IMR-90 (cell line): ENCODE data around the gene PSRC1. TPM values are rescaled to one million over a fixed set of nuclear protein-coding genes. Genes with fewer than 3 reads are reported as not detected.

Experiments used
- ATAC-seq: fragments of 200-7000 bp; cut with Tn5 transposase; 2 replicates; pipeline ENCODE4 v1.9.1; 2020; ENCODE audit warnings: low read depth, mild to moderate bottlenecking, moderate library complexity
- BruUV-seq: library from RNA; stranded (reverse); fragments of 400-500 nt; replicated peaks from 2 replicates; lab custom pipeline; 2021; lab: Mats Ljungman, UMichigan
- CTCF ChIA-PET: fragments of 300-600 bp; formaldehyde crosslinking; extraction: SDS; loops from one replicate; lab custom pipeline; 2021; ENCODE audit warnings: antibody characterized with exemption; lab: Yijun Ruan, JAX
- POLR2A ChIA-PET: fragments of 300-600 bp; sonication (Branson Sonifier 250); formaldehyde crosslinking; loops from one replicate; lab custom pipeline; 2022; ENCODE audit warnings: antibody characterized with exemption; ENCODE audit not compliant: unreplicated experiment; lab: Charles Lee
- DNase-seq: peaks from one replicate; pipeline ENCODE4 v3.0.0; 2013
- H2AFZ ChIP-seq: replicated peaks from 2 replicates; pipeline ENCODE3; 2013; ENCODE audit warnings: low read length, mild to moderate bottlenecking; ENCODE audit not compliant: poor library complexity
- H2AK5ac ChIP-seq: 2 replicates; pipeline ENCODE4 v1.6.1; 2013; ENCODE audit warnings: low read depth, low read length, inconsistent platforms
- H2AK9ac ChIP-seq: replicated peaks from 2 replicates; pipeline ENCODE3; 2013; ENCODE audit warnings: mild to moderate bottlenecking, low read depth, low read length, moderate library complexity; ENCODE audit not compliant: poor library complexity
- H2BK120ac ChIP-seq: 2 replicates; pipeline ENCODE4 v1.6.1; 2013; ENCODE audit warnings: low read depth, low read length, inconsistent platforms
- H2BK15ac ChIP-seq: 3 replicates; pipeline ENCODE4 v1.6.1; 2013; ENCODE audit warnings: low read depth, low read length, inconsistent platforms
- H2BK20ac ChIP-seq: 2 replicates; pipeline ENCODE4 v1.6.1; 2013; ENCODE audit warnings: low read depth, mild to moderate bottlenecking, inconsistent platforms, low read length, moderate library complexity
- H2BK5ac ChIP-seq: 2 replicates; pipeline ENCODE4 v1.6.1; 2013; ENCODE audit warnings: mild to moderate bottlenecking, low read depth, low read length, inconsistent platforms; ENCODE audit not compliant: poor library complexity, severe bottlenecking
- H3K14ac ChIP-seq: replicated peaks from 2 replicates; pipeline ENCODE4 v1.6.1; 2013; ENCODE audit warnings: low read depth, low read length, inconsistent platforms
- H3K18ac ChIP-seq: 2 replicates; pipeline ENCODE4 v1.6.1; 2013; ENCODE audit warnings: low read depth, low read length, control low read depth
- H3K23ac ChIP-seq: 2 replicates; pipeline ENCODE4 v1.6.1; 2013; ENCODE audit warnings: low read depth, low read length, inconsistent platforms
- H3K27ac ChIP-seq: 2 replicates; pipeline ENCODE4 v1.5.1; 2013; ENCODE audit warnings: mild to moderate bottlenecking, control low read depth, low read length; ENCODE audit not compliant: insufficient read depth
- H3K27me3 ChIP-seq: 2 replicates; pipeline ENCODE4 v1.6.1; 2013; ENCODE audit warnings: low read length; ENCODE audit not compliant: control insufficient read depth, insufficient read depth
- H3K36me3 ChIP-seq: 2 replicates; pipeline ENCODE4 v1.6.1; 2013; ENCODE audit warnings: low read length, mixed read lengths; ENCODE audit not compliant: control insufficient read depth, insufficient read depth
- H3K4ac ChIP-seq: 2 replicates; pipeline ENCODE4 v1.6.1; 2013; ENCODE audit warnings: low read depth, low read length, inconsistent platforms
- H3K4me1 ChIP-seq: 2 replicates; pipeline ENCODE4 v1.6.1; 2013; ENCODE audit warnings: low read length, mixed read lengths; ENCODE audit not compliant: control insufficient read depth, insufficient read depth
- H3K4me2 ChIP-seq: 2 replicates; pipeline ENCODE4 v1.6.1; 2013; ENCODE audit warnings: low read depth, mild to moderate bottlenecking, control low read depth, low read length, moderate library complexity
- H3K4me3 ChIP-seq: 2 replicates; pipeline ENCODE4 v1.5.1; 2013; ENCODE audit warnings: low read depth, mild to moderate bottlenecking, control low read depth, low read length, moderate library complexity; ENCODE audit not compliant: insufficient read depth
- H3K56ac ChIP-seq: 2 replicates; pipeline ENCODE4 v1.6.1; 2013; ENCODE audit warnings: low read length, inconsistent platforms; ENCODE audit not compliant: insufficient read depth; ENCODE audit errors: extremely low read depth
- H3K79me1 ChIP-seq, 2 experiments: 2 replicates each; pipeline ENCODE4 v1.6.1; 2013; ENCODE audit warnings: low read length in 2 of 2, inconsistent platforms in 1 of 2, low read depth in 1 of 2
- H3K9ac ChIP-seq: 2 replicates; pipeline ENCODE4 v1.6.1; 2013; ENCODE audit warnings: low read depth, low read length, control low read depth
- H3K9me1 ChIP-seq: 2 replicates; pipeline ENCODE4 v1.6.1; 2013; ENCODE audit warnings: low read length, inconsistent platforms; ENCODE audit not compliant: insufficient read depth
- H3K9me3 ChIP-seq: 2 replicates; pipeline ENCODE4 v1.6.1; 2013; ENCODE audit warnings: low read length; ENCODE audit not compliant: control insufficient read depth, insufficient read depth
- H4K20me1 ChIP-seq: 2 replicates; pipeline ENCODE4 v1.6.1; 2013; ENCODE audit warnings: low read length, inconsistent platforms; ENCODE audit not compliant: insufficient read depth
- H4K5ac ChIP-seq: 2 replicates; pipeline ENCODE4 v1.6.1; 2013; ENCODE audit warnings: mild to moderate bottlenecking, low read depth, low read length, control low read depth
- H4K8ac ChIP-seq, 2 experiments: 2 replicates each; pipeline ENCODE4 v1.6.1; 2013; ENCODE audit warnings: low read depth in 2 of 2, low read length in 2 of 2, control low read depth in 1 of 2, inconsistent platforms in 1 of 2
- H4K91ac ChIP-seq: 2 replicates; pipeline ENCODE4 v1.6.1; 2013; ENCODE audit warnings: low read depth, low read length, inconsistent platforms; ENCODE audit not compliant: insufficient read depth
- BHLHE40 ChIP-seq: fragments of 150-350 bp; IDR thresholded peaks from 2 replicates; pipeline ENCODE4 v1.6.1; 2016; ENCODE audit warnings: mild to moderate bottlenecking, low read depth, low read length
- CEBPB ChIP-seq: IDR thresholded peaks from 2 replicates; pipeline ENCODE4 v1.6.1; 2012; ENCODE audit warnings: low read depth, low read length, improper control_type of control experiment
- FOS ChIP-seq: fragments of 150-350 bp; IDR thresholded peaks from 2 replicates; pipeline ENCODE4 v1.6.1; 2016; ENCODE audit warnings: low read depth, low read length
- MAFK ChIP-seq: IDR thresholded peaks from 2 replicates; pipeline ENCODE4 v1.6.1; 2012; ENCODE audit warnings: low read depth, low read length, improper control_type of control experiment
- MAZ ChIP-seq: IDR thresholded peaks from 2 replicates; pipeline ENCODE4 v1.6.1; 2012; ENCODE audit warnings: low read depth, mild to moderate bottlenecking, low read length, improper control_type of control experiment, moderate library complexity, borderline replicate concordance
- MXI1 ChIP-seq: IDR thresholded peaks from 2 replicates; pipeline ENCODE4 v1.6.1; 2012; ENCODE audit warnings: low read depth, mild to moderate bottlenecking, low read length, moderate library complexity, borderline replicate concordance
- NFE2L2 ChIP-seq: fragments of 150-350 bp; IDR thresholded peaks from 2 replicates; pipeline ENCODE4 v1.6.1; 2016; ENCODE audit warnings: low read depth, mild to moderate bottlenecking, low read length
- POLR2A ChIP-seq: IDR thresholded peaks from 2 replicates; pipeline ENCODE4 v1.6.1; 2012; ENCODE audit warnings: mild to moderate bottlenecking, low read depth, low read length
- RAD21 ChIP-seq: IDR thresholded peaks from 2 replicates; pipeline ENCODE4 v1.6.1; 2012; ENCODE audit warnings: low read length, improper control_type of control experiment
- RCOR1 ChIP-seq: IDR thresholded peaks from 2 replicates; pipeline ENCODE4 v1.6.1; 2012; ENCODE audit warnings: mild to moderate bottlenecking, low read length, improper control_type of control experiment; ENCODE audit not compliant: insufficient replicate concordance
- RFX5 ChIP-seq: IDR thresholded peaks from 2 replicates; pipeline ENCODE4 v1.8.0; 2012; ENCODE audit warnings: low read depth, mild to moderate bottlenecking, low read length, moderate library complexity
- SMC3 ChIP-seq: fragments of 150-350 bp; IDR thresholded peaks from 2 replicates; pipeline ENCODE4 v1.6.1; 2016; ENCODE audit warnings: low read depth, mild to moderate bottlenecking, antibody characterized with exemption, low read length, moderate library complexity
- WGBS, 2 experiments: methylation state at CpG; one replicate each; pipeline versions ENCODE4 v1.1.5 to v1.1.7; 2013; ENCODE audit warnings: missing lambda C conversion rate in 2 of 2; ENCODE audit not compliant: insufficient read length in 1 of 2; ENCODE audit errors: extremely low coverage in 2 of 2; 5-methylcytosine and 5-hydroxymethylcytosine counted together
- dilution Hi-C: fragments of 300-500 bp; cut with HindIII; formaldehyde crosslinking; loops from one replicate; pipeline ENCODE4 v1.14.3; 2018; ENCODE audit warnings: low sequenced_read_pairs; ENCODE audit not compliant: unreplicated experiment
- in situ Hi-C: fragments of 300-500 bp; cut with MboI; formaldehyde crosslinking; loops from 3 replicates; pipeline ENCODE4 v1.14.3; 2019; ENCODE audit warnings: low sequenced_read_pairs, inconsistent platforms, mixed read lengths
- intact Hi-C: fragments of 100-400 bp; cut with micrococcal nuclease; formaldehyde crosslinking; loops from 2 replicates; pipeline ENCODE4 v1.10.0; 2022
- polyA plus RNA-seq, 3 experiments: library from polyadenylated mRNA; depleted of rRNA; stranded (reverse); fragments of >200 nt; gene quantifications; 2 replicates each; pipeline ENCODE4 v1.2.3, GENCODE V29; 2012; ENCODE audit warnings: low replicate concordance in 1 of 3
- total RNA-seq: library from RNA; depleted of rRNA; stranded (reverse); fragments of >200 nt; gene quantifications from 2 replicates; pipeline ENCODE4 v1.2.3, GENCODE V29; 2012
- TF ChIP-seq, protein P1 (sequence below): fragments of 150-350 bp; IDR thresholded peaks from 2 replicates; pipeline ENCODE4 v1.6.1; 2016; ENCODE audit warnings: low read depth, mild to moderate bottlenecking, low read length, moderate library complexity, borderline replicate concordance
- TF ChIP-seq, protein P2 (sequence below): conservative IDR thresholded peaks from 2 replicates; pipeline ENCODE4 v1.5.1; 2012; ENCODE audit warnings: mild to moderate bottlenecking, low read depth, low read length, improper control_type of control experiment
- TF ChIP-seq, protein P3 (sequence below): fragments of 150-350 bp; IDR thresholded peaks from 2 replicates; pipeline ENCODE4 v1.6.1; 2017; ENCODE audit warnings: mild to moderate bottlenecking, antibody characterized with exemption, low read length, low read depth

Gene PSRC1
- total and polyA plus RNA-seq, 2 of the 4 experiments (the other 2 are of a cell fraction): 34.6 to 40.3 TPM

DNA sequence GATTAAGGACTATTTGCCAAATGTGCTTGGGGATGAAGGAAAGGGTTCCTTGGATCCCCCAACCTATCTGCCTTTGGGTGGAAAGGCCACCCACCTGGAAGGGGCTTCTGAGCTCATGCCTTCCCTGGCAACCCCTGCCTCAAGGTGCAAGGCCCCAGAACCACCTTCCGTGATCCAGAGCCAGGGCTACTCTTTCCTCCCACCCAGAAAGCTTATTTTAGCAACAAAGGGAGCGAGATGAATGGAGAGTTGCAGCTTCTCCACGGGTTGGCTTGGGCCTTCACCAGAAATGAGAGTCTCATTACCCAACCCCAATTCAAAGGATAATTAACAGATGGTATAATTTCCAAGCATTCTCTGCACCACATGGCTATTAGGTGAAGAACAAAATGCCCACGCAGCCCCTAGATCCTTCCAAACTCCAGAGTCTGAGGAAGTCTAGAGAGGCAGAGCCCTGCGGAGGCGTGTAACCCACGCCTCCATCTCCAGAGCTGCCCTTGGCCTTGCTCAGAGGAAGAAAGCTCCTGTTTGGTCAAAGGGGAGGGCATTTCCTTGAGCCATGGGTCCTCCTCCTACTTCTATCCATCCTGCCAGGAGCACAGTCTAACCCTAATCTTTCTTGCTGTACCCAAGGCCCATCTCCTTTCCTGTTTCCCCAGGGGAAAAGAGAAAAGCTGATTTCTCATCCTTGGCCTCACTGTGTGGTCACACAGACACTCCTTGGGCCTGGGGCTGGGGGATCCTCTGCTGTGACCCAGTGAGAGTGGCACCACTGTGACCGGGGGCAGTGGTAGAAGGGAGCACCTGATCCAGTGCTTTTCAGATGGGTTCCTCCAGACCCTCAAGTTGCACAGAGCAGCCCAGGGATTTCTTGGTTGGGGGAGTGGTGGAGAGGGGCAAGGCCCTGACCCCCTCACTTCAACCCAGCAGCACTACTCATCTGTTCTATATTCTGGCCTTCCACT, 35.3 kb downstream of the PSRC1 start:
- ChIA-PET POLR2A (no interaction called here), CTCF (no interaction called here)
- Histone ChIP-seq H4K20me1 (no peaks in the 10 kb centered on the region), H2BK5ac (no peak overlapping the region), H3K23ac (no peak overlapping the region), H2BK20ac (no peak overlapping the region), H4K5ac (no peak overlapping the region), H3K9me3 (no peaks in the 10 kb centered on the region), H3K27me3 (no peaks in the 10 kb centered on the region), H3K36me3 (no peaks in the 10 kb centered on the region), H3K56ac (no peak overlapping the region), H3K4ac (no peak overlapping the region), H3K14ac (no peak overlapping the region), H3K79me1 (no peaks in the 10 kb centered on the region), H3K18ac (no peak overlapping the region), H3K9me1 (no peaks in the 10 kb centered on the region; the same call in 1 of the 2 replicates), H3K4me1 (peaks cover 8% of the 10 kb centered on the region), H3K4me2 (no peak overlapping the region), H3K27ac (no peak overlapping the region), H4K8ac (no peak overlapping the region), H2AK9ac (peak overlapping the region; percentile 58), H2BK120ac (no peak overlapping the region), H3K4me3 (no peak overlapping the region), H2AK5ac (no peak overlapping the region), H2AFZ (no peak overlapping the region), H3K9ac (no peak overlapping the region), H2BK15ac (no peak overlapping the region), H4K91ac (no peak overlapping the region)
- ATAC-seq: no peak
- in situ Hi-C loops: no loop called here
- no peak for DNase-seq
- dilution Hi-C loops: no loop called here
- BruUV-seq: no TSS peak
- intact Hi-C loops: no loop called here
- WGBS, 2 experiments: no CpG with 5 or more reads among the region's 8 CpGs
- TF ChIP-seq MAFK (no peak), POLR2A (no peak), BHLHE40 (no peak), CEBPB (no peak), RFX5 (no peak), RAD21 (no peak), NFE2L2 (no peak), MAZ (no peak), RCOR1 (no peak), SMC3 (no peak), MXI1 (no peak), FOS (no peak)
- TF ChIP-seq, protein P1, sequence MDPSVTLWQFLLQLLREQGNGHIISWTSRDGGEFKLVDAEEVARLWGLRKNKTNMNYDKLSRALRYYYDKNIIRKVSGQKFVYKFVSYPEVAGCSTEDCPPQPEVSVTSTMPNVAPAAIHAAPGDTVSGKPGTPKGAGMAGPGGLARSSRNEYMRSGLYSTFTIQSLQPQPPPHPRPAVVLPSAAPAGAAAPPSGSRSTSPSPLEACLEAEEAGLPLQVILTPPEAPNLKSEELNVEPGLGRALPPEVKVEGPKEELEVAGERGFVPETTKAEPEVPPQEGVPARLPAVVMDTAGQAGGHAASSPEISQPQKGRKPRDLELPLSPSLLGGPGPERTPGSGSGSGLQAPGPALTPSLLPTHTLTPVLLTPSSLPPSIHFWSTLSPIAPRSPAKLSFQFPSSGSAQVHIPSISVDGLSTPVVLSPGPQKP: no peak
- TF ChIP-seq, protein P2, sequence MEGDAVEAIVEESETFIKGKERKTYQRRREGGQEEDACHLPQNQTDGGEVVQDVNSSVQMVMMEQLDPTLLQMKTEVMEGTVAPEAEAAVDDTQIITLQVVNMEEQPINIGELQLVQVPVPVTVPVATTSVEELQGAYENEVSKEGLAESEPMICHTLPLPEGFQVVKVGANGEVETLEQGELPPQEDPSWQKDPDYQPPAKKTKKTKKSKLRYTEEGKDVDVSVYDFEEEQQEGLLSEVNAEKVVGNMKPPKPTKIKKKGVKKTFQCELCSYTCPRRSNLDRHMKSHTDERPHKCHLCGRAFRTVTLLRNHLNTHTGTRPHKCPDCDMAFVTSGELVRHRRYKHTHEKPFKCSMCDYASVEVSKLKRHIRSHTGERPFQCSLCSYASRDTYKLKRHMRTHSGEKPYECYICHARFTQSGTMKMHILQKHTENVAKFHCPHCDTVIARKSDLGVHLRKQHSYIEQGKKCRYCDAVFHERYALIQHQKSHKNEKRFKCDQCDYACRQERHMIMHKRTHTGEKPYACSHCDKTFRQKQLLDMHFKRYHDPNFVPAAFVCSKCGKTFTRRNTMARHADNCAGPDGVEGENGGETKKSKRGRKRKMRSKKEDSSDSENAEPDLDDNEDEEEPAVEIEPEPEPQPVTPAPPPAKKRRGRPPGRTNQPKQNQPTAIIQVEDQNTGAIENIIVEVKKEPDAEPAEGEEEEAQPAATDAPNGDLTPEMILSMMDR: no peak
- TF ChIP-seq, protein P3, sequence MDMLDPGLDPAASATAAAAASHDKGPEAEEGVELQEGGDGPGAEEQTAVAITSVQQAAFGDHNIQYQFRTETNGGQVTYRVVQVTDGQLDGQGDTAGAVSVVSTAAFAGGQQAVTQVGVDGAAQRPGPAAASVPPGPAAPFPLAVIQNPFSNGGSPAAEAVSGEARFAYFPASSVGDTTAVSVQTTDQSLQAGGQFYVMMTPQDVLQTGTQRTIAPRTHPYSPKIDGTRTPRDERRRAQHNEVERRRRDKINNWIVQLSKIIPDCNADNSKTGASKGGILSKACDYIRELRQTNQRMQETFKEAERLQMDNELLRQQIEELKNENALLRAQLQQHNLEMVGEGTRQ: no peak
